Measurements from ENCODE around the gene SH2D3C. TPM values are rescaled to one million over a fixed set of nuclear protein-coding genes. Genes with fewer than 3 reads are reported as not detected.

Gene SH2D3C
- total and polyA plus RNA-seq, 8 donors = 21.7 to 41.9 (median 32.6) TPM

- no peak for TF ChIP-seq CTCF (IDR thresholded peaks at IDR 0.05)
- Histone ChIP-seq H3K9me3 (no peaks in the 10 kb centered on the region), H3K36me3 (peaks cover 0 to 76% of the 10 kb centered on the region in 2 donors), H3K27ac (no peak overlapping the region), H3K27me3 (no peaks in the 10 kb centered on the region), H3K4me1 (peaks cover 7 to 81% of the 10 kb centered on the region in 2 donors), H3K4me3 (no peak overlapping the region)
- intact Hi-C loops (cut with DNase I) = loop anchor here in 1 of 2 donors (10.0 kb wide), 1 partner anchor 85 kb away; the partner anchor contains the start of gene AK1
- DNase-seq (no peak), ATAC-seq (no peak)
These were observed 11.8 kb upstream of the SH2D3C start for GRCh38 chr9:127790094-127790855.

GRCh38 chr9:127789179-127789578 is 10.7 kb upstream of the SH2D3C start:
- DNase-seq (no peak), ATAC-seq (no peak)
- no peak overlapping the region for H3K4me3 ChIP-seq
- no peaks in the 10 kb centered on the region for H3K27me3 ChIP-seq
- H3K9me3 ChIP-seq = no peaks in the 10 kb centered on the region
- TF ChIP-seq CTCF (IDR thresholded peaks at IDR 0.05) = no peak
- H3K27ac ChIP-seq = no peak overlapping the region
- H3K4me1 ChIP-seq = peaks cover 7 to 78% of the 10 kb centered on the region in 2 donors
- H3K36me3 ChIP-seq = peaks cover 0 to 71% of the 10 kb centered on the region in 2 donors
- intact Hi-C loops (cut with DNase I) = loop anchor here in 1 of 2 donors (5.0 kb wide), 1 partner anchor 133 kb away; no protein-coding TSS in a partner anchor

GRCh38 chr9:127788337-127789011 is 10.0 kb upstream of the SH2D3C start:
- H3K4me3 ChIP-seq = no peak overlapping the region
- H3K4me1 ChIP-seq = peaks cover 12 to 78% of the 10 kb centered on the region in 2 donors
- DNase-seq = no peak
- no peaks in the 10 kb centered on the region for H3K9me3 ChIP-seq
- H3K27ac ChIP-seq = no peak overlapping the region
- no peaks in the 10 kb centered on the region for H3K27me3 ChIP-seq
- H3K36me3 ChIP-seq = peaks cover 0 to 66% of the 10 kb centered on the region in 2 donors
- no peak for TF ChIP-seq CTCF (IDR thresholded peaks at IDR 0.05)
- ATAC-seq = no peak
- intact Hi-C loops (cut with DNase I) = loop anchor here in 1 of 2 donors (5.0 kb wide), 1 partner anchor 134 kb away; no protein-coding TSS in a partner anchor

GRCh38 chr9:127786773-127787104 is 8.3 kb upstream of the SH2D3C start:
- intact Hi-C loops (cut with DNase I) = loop anchor here in 1 of 2 donors (5.0 kb wide), 1 partner anchor 136 kb away; no protein-coding TSS in a partner anchor
- H3K36me3 ChIP-seq = peaks cover 0 to 50% of the 10 kb centered on the region in 2 donors

More at GRCh38 chr9:127786773-127787104, 8.3 kb upstream of the SH2D3C start:
- no peaks in the 10 kb centered on the region for H3K27me3 ChIP-seq
- no peak for ATAC-seq
- H3K9me3 ChIP-seq = no peaks in the 10 kb centered on the region
- DNase-seq = no peak
- peak overlapping the region; percentile 89 to 98 for H3K27ac ChIP-seq
- peak in 1 of 2 donors; percentile 44 for TF ChIP-seq CTCF (IDR thresholded peaks at IDR 0.05)
- H3K4me3 ChIP-seq = peak overlapping the region; percentile 96 to 100
- peaks cover 12 to 80% of the 10 kb centered on the region in 2 donors for H3K4me1 ChIP-seq

Measured in left lung (tissue), 10 donors.